B cell (primary cell): ENCODE measurements around the gene ARHGEF37. TPM values are rescaled to one million over a fixed set of nuclear protein-coding genes. Genes with fewer than 3 reads are reported as not detected.

ENCODE experiments used
- ATAC-seq: fragments of 200-7000 bp; cut with Tn5 transposase; one replicate; pipeline ENCODE4 v1.10.0; 2021; ENCODE audit warnings: low read depth, mild to moderate bottlenecking, moderate number of reproducible peaks, moderate library complexity
- CTCF ChIA-PET: fragments of 350-600 bp; sonication (Branson Sonifier 250); formaldehyde crosslinking; loops from one replicate; lab custom pipeline; 2021; ENCODE audit warnings: antibody characterized with exemption, inconsistent platforms; lab: Charles Lee
- POLR2A ChIA-PET: fragments of 350-600 bp; sonication (Branson Sonifier 250); formaldehyde crosslinking; loops from one replicate; lab custom pipeline; 2021; ENCODE audit warnings: antibody characterized with exemption; lab: Charles Lee
- DNase-seq: peaks from one replicate; pipeline ENCODE4 v3.0.0; 2013
- H2AFZ ChIP-seq: 2 replicates; pipeline ENCODE4 v1.6.1; 2012; ENCODE audit warnings: mild to moderate bottlenecking, low read depth, low read length; ENCODE audit not compliant: insufficient read depth, poor library complexity, severe bottlenecking
- H3K27ac ChIP-seq, 2 donors: 1 replicate in 1 of 2; 2 replicates in 1 of 2; pipeline ENCODE4 v1.5.1; 2012 to 2013; ENCODE audit warnings: low read length in 2 of 2, mild to moderate bottlenecking in 2 of 2, moderate library complexity in 1 of 2
- H3K27me3 ChIP-seq, 4 experiments: fragments of 200-600 bp in 1 of 4; sonication (generic) in 1 of 4; replicated peaks in 1 of 4; 1 replicate in 2 of 4; 2 replicates in 2 of 4; pipeline versions ENCODE4 v1.6.1 to v1.7.0; 2013 to 2016; ENCODE audit warnings: low read length in 3 of 4, mild to moderate bottlenecking in 2 of 4, mixed read lengths in 1 of 4, moderate library complexity in 1 of 4; ENCODE audit not compliant: insufficient read depth in 4 of 4, control insufficient read depth in 3 of 4; ENCODE audit errors: control extremely low read depth in 1 of 4
- H3K36me3 ChIP-seq, 2 experiments: replicated peaks in 1 of 2; 1 replicate in 1 of 2; 2 replicates in 1 of 2; pipeline versions ENCODE4 v1.6.1 to v1.7.1; 2013; ENCODE audit warnings: low read length in 1 of 2; ENCODE audit not compliant: insufficient read depth in 2 of 2, control insufficient read depth in 1 of 2; ENCODE audit errors: control extremely low read depth in 1 of 2, extremely low read depth in 1 of 2
- H3K4me1 ChIP-seq, 2 donors: fragments of 200-600 bp in 1 of 2; sonication (generic) in 1 of 2; 1 replicate in 1 of 2; 2 replicates in 1 of 2; pipeline versions ENCODE4 v1.5.1 to v1.6.1; 2013 to 2017; ENCODE audit warnings: low read length in 2 of 2; ENCODE audit not compliant: control insufficient read depth in 2 of 2, insufficient read depth in 2 of 2
- H3K4me2 ChIP-seq: replicated peaks from 2 replicates; pipeline ENCODE3; 2012; ENCODE audit warnings: mild to moderate bottlenecking, low read depth, low read length; ENCODE audit not compliant: poor library complexity, severe bottlenecking
- H3K4me3 ChIP-seq, 5 experiments: fragments of 200-600 bp in 1 of 5; sonication (generic) in 1 of 5; 1 replicate in 3 of 5; 2 replicates in 2 of 5; pipeline versions ENCODE4 v1.5.1 to v1.7.0; 2011 to 2016; ENCODE audit warnings: low read length in 4 of 5, mild to moderate bottlenecking in 4 of 5, low read depth in 2 of 5, control low read depth in 1 of 5, moderate library complexity in 1 of 5; ENCODE audit not compliant: insufficient read depth in 1 of 5; ENCODE audit errors: control extremely low read depth in 1 of 5, extremely low read depth in 1 of 5
- H3K79me2 ChIP-seq: fragments of 200-600 bp; sonication (generic); one replicate; pipeline ENCODE4 v1.6.0; 2016; ENCODE audit warnings: low read length; ENCODE audit not compliant: control insufficient read depth, insufficient read depth
- H3K9ac ChIP-seq: fragments of 200-600 bp; sonication (generic); 2 replicates; pipeline ENCODE4 v1.6.1; 2017; ENCODE audit warnings: mild to moderate bottlenecking, low read length, moderate library complexity
- H3K9me3 ChIP-seq, 3 donors: one replicate each; pipeline versions ENCODE4 v1.6.1 to v1.7.1; 2013; ENCODE audit warnings: low read length in 2 of 3; ENCODE audit not compliant: control insufficient read depth in 2 of 3, insufficient read depth in 1 of 3; ENCODE audit errors: control extremely low read depth in 1 of 3
- H4K20me1 ChIP-seq: 2 replicates; pipeline ENCODE4 v1.6.0; 2012; ENCODE audit warnings: mild to moderate bottlenecking, low read length; ENCODE audit not compliant: insufficient read depth, control insufficient read depth, poor library complexity, severe bottlenecking
- H3K27ac Mint-ChIP-seq: one replicate; pipeline ENCODE4 v1.8.0; 2021; ENCODE audit warnings: mixed read lengths
- H3K27me3 Mint-ChIP-seq: one replicate; pipeline ENCODE4 v1.8.0; 2021; ENCODE audit warnings: mixed read lengths
- H3K4me1 Mint-ChIP-seq: one replicate; pipeline ENCODE4 v1.8.0; 2021; ENCODE audit warnings: mixed read lengths
- H3K4me3 Mint-ChIP-seq: one replicate; pipeline ENCODE4 v1.8.0; 2021; ENCODE audit warnings: mixed read lengths
- H3K9me3 Mint-ChIP-seq: one replicate; pipeline ENCODE4 v1.8.0; 2022; ENCODE audit warnings: mixed read lengths; ENCODE audit not compliant: insufficient read depth
- EZH2 ChIP-seq: IDR thresholded peaks from 2 replicates; pipeline ENCODE4 v1.6.1; 2012; ENCODE audit warnings: borderline replicate concordance, low read depth, mild to moderate bottlenecking, moderate library complexity, low read length; ENCODE audit not compliant: insufficient read depth, poor library complexity, severe bottlenecking
- WGBS: methylation state at CpG from one replicate; pipeline ENCODE4 v1.1.5; 2013; ENCODE audit warnings: missing lambda C conversion rate; ENCODE audit not compliant: insufficient coverage; 5-methylcytosine and 5-hydroxymethylcytosine counted together
- intact Hi-C: fragments of 100-400 bp; cut with micrococcal nuclease; formaldehyde crosslinking; loops from one replicate; pipeline ENCODE4 v1.10.0; 2022
- polyA plus RNA-seq: library from polyadenylated mRNA; depleted of rRNA; stranded (reverse); fragments of >200 nt; gene quantifications from 2 replicates; pipeline ENCODE4 v1.2.3, GENCODE V29; 2012
- total RNA-seq, 2 donors: library from RNA; stranded (reverse); fragments of 120-200 nt in 1 of 2; gene quantifications; 1 replicate in 1 of 2; 2 replicates in 1 of 2; pipeline versions ENCODE4 v1.2.3 to v1.2.4, GENCODE V29; 2013 to 2022
- TF ChIP-seq, protein P1 (sequence below): fragments of 200-600 bp; IDR thresholded peaks from one replicate; pipeline ENCODE4 v1.8.0; 2022; ENCODE audit warnings: antibody characterized with exemption, mild to moderate bottlenecking

Gene ARHGEF37
- total and polyA plus RNA-seq, 2 donors (not counting 1 experiment from before 2014, with no cell fraction given), result 0.06 to 1.7 TPM

DNA sequence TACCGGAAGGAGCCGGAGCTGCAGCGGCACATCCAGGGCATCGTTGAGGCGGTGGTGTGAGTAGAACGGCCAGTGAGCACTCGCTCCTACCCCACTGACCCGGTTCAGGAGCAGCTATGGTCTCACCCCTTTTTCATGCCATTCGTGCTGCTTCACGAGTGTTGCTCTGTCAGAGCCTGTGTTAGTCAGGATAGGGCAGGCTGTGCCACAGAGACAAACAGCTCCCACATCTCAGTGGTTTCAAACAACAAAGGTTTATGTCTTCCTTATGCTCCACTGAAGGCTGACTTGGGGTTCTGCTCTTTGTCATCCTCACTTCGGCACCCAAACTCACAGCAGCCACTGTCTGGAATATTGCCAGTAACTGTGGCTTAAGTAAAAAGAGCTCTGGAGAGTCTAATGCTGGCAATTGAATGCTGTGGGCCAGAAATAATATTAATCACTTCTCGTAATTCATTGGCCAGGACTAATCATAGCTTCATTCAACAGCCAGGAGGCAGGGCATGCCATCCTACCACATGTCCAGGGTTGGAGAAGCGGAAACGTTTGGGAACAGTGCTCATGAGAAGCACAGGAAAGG lies 28.4 kb downstream of the ARHGEF37 start:
- DNase-seq (no peak), ATAC-seq (no peak)
- no peak overlapping the region for H3K9ac ChIP-seq
- H3K4me3 Mint-ChIP-seq, result no peak overlapping the region
- no peak overlapping the region for H3K27ac Mint-ChIP-seq
- no peaks in the 10 kb centered on the region for H3K79me2 ChIP-seq
- H3K27ac ChIP-seq, result no peak overlapping the region
- H3K4me1 ChIP-seq, result peaks cover 10 to 23% of the 10 kb centered on the region in 2 donors
- WGBS, result 97% methylated on average over 11 of the region's 14 CpGs
- POLR2A ChIA-PET, result interaction anchor here (0.6 kb wide), 1 partner anchor 1602 kb away, joined by 5 read pairs; no protein-coding TSS in a partner anchor
- no peaks in the 10 kb centered on the region for H3K36me3 ChIP-seq
- H3K9me3 Mint-ChIP-seq, result no peaks in the 10 kb centered on the region
- no peak overlapping the region for H3K4me2 ChIP-seq
- peaks cover 19% of the 10 kb centered on the region for H3K4me1 Mint-ChIP-seq
- TF ChIP-seq, protein P1, sequence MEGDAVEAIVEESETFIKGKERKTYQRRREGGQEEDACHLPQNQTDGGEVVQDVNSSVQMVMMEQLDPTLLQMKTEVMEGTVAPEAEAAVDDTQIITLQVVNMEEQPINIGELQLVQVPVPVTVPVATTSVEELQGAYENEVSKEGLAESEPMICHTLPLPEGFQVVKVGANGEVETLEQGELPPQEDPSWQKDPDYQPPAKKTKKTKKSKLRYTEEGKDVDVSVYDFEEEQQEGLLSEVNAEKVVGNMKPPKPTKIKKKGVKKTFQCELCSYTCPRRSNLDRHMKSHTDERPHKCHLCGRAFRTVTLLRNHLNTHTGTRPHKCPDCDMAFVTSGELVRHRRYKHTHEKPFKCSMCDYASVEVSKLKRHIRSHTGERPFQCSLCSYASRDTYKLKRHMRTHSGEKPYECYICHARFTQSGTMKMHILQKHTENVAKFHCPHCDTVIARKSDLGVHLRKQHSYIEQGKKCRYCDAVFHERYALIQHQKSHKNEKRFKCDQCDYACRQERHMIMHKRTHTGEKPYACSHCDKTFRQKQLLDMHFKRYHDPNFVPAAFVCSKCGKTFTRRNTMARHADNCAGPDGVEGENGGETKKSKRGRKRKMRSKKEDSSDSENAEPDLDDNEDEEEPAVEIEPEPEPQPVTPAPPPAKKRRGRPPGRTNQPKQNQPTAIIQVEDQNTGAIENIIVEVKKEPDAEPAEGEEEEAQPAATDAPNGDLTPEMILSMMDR, result no peak
- no peak for TF ChIP-seq EZH2
- no peaks in the 10 kb centered on the region for H3K27me3 ChIP-seq
- no peaks in the 10 kb centered on the region for H4K20me1 ChIP-seq
- no peak overlapping the region for H3K4me3 ChIP-seq
- no peak overlapping the region for H2AFZ ChIP-seq
- intact Hi-C loops, result no loop called here
- H3K9me3 ChIP-seq, result peaks cover 0 to 6% (median 0%) of the 10 kb centered on the region in 3 donors
- peaks cover 6% of the 10 kb centered on the region for H3K27me3 Mint-ChIP-seq
- CTCF ChIA-PET, result interaction anchor here (0.6 to 3.1 kb wide), 4 partner anchors 9 to 1104 kb away, joined by 3 to 15 read pairs (median 3); no protein-coding TSS in a partner anchor

DNA sequence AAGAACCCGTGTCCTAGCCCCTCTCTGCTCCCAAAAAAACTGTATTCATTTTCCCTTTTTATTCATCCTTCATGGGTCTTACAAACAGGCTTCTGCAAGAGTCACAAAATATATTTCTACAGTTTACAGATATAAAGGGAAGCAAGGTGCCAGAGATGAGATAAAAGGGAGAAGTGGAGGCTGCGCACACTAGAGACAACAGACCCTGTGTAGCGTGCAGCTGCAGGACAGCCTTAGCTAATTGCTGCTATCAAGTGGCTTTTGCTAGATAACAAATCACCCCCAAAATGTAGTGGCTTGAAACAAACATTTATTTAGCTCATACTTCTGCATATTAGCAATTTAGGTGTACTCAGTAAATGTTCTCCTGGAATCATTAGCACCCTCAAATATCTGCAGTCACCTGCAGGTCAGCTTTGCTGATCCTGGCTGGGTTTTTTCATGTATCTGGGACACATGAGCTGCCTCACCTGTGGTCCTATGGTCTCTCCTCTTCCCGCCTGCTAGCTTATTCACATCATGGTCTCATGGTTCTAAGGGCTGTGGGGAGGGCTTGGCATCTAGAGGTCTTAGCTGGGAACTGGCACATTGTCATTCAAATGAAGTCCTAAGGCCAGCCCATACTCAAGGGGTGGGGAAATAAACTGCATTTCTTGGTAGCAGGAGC lies 29.4 kb downstream of the ARHGEF37 start:
- Mint-ChIP-seq H3K4me3 (no peak overlapping the region), H3K27me3 (peaks cover 6% of the 10 kb centered on the region), H3K4me1 (peaks cover 16% of the 10 kb centered on the region), H3K9me3 (no peaks in the 10 kb centered on the region), H3K27ac (no peak overlapping the region)
- no peaks in the 10 kb centered on the region for H3K27me3 ChIP-seq
- intact Hi-C loops, result no loop called here
- CTCF ChIA-PET, result interaction anchor here (1.1 to 1.6 kb wide), 3 partner anchors 57 to 243 kb away, joined by 3 to 6 read pairs (median 5); no protein-coding TSS in a partner anchor
- H3K27ac ChIP-seq, result no peak overlapping the region
- peaks cover 0 to 6% (median 0%) of the 10 kb centered on the region in 3 donors for H3K9me3 ChIP-seq
- H3K4me1 ChIP-seq, result peaks cover 9 to 18% of the 10 kb centered on the region in 2 donors
- H3K4me2 ChIP-seq, result no peak overlapping the region
- WGBS, result 100% methylated on average over 2 of the region's 4 CpGs
- POLR2A ChIA-PET, result no interaction called here
- ATAC-seq (no peak), DNase-seq (no peak)
- no peaks in the 10 kb centered on the region for H4K20me1 ChIP-seq
- H2AFZ ChIP-seq, result no peak overlapping the region
- H3K36me3 ChIP-seq, result no peaks in the 10 kb centered on the region
- TF ChIP-seq, protein P1, result no peak
- no peak for TF ChIP-seq EZH2
- no peak overlapping the region for H3K9ac ChIP-seq
- H3K79me2 ChIP-seq, result no peaks in the 10 kb centered on the region
- no peak overlapping the region for H3K4me3 ChIP-seq
